Gastroesophageal sphincter (tissue), 3 donors: Measurements from ENCODE around the gene SERTAD2.

Experiments
- CTCF ChIP-seq, 4 experiments: fragments of 200-600 bp in 2 of 4; fragments of 450-650 bp in 2 of 4; sonication (generic) in 1 of 4; IDR thresholded peaks; one replicate each; pipeline ENCODE4 v1.5.1; 2017 to 2019; ENCODE audit warnings: antibody characterized with exemption in 4 of 4, mild to moderate bottlenecking in 2 of 4, moderate library complexity in 2 of 4
- EP300 ChIP-seq: sonication (generic); formaldehyde crosslinking; IDR thresholded peaks from one replicate; pipeline ENCODE4 v1.6.1; 2017; ENCODE audit warnings: antibody characterized with exemption, mild to moderate bottlenecking
- POLR2A ChIP-seq, 2 donors: fragments of 450-650 bp; IDR thresholded peaks; one replicate each; pipeline ENCODE4 v1.6.1; 2017; ENCODE audit warnings: antibody characterized with exemption in 2 of 2, mild to moderate bottlenecking in 2 of 2, moderate library complexity in 1 of 2
- POLR2AphosphoS5 ChIP-seq: sonication (generic); formaldehyde crosslinking; IDR thresholded peaks from one replicate; pipeline ENCODE4 v1.6.1; 2017; ENCODE audit warnings: antibody characterized with exemption

DNA sequence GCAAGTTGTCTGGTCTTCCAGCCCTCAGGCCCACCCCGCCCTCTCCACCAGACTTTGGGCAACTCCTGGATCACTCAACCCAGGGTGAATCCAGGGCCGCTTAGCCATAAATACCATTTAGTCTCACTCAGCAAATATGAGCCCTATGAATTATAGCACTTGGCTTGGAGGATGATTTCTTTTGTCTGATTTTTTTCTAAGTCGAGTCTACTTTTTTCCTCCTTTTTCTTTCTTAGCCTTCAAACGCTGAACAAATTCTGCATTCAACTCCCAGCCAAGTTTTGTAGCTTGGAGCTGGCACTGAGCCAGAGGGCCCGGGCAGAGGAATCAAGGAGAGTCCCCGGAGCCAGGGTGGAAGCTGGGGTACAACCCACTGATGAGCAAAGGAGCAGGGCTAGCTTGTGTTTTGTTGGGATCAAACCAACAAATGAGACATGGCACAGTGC, 48.7 kb downstream of the SERTAD2 start:
- TF ChIP-seq POLR2A (IDR thresholded peaks at IDR 0.05) (no peak), CTCF (IDR thresholded peaks at IDR 0.05) (no peak), EP300 (no peak), POLR2AphosphoS5 (no peak)
